HepG2 (cell line): ENCODE results near the gene SNAPIN. TPM values are rescaled to one million over a fixed set of nuclear protein-coding genes. Genes with fewer than 3 reads are reported as not detected.

Experiments
- ATAC-seq: fragments of 200-7000 bp; cut with Tn5 transposase; 3 replicates; pipeline ENCODE4 v1.9.1; 2020; ENCODE audit warnings: mild to moderate bottlenecking, moderate library complexity
- BruUV-seq: library from RNA; stranded (reverse); fragments of 400-500 nt; replicated peaks from 2 replicates; lab custom pipeline; 2021; lab: Mats Ljungman, UMichigan
- CTCF ChIA-PET: fragments of 300-600 bp; formaldehyde crosslinking; extraction: SDS; loops from one replicate; lab custom pipeline; 2021; ENCODE audit warnings: low total read pairs, inconsistent platforms, low intra/inter-chr PET ratio; lab: Yijun Ruan, JAX
- POLR2A ChIA-PET: fragments of 350-600 bp; sonication (Branson Sonifier 250); formaldehyde crosslinking; loops from one replicate; lab custom pipeline; 2020; ENCODE audit warnings: antibody characterized with exemption, inconsistent platforms; lab: Yijun Ruan, JAX
- DNase-seq: peaks from one replicate; pipeline ENCODE4 v3.0.0-alpha.2; 2015; ENCODE audit warnings: low spot score
- FAIRE-seq: peaks from 3 replicates; lab custom pipeline; 2011; peaks lifted over from hg19 to GRCh38; lab: Jason Lieb, UNC
- H2AFZ ChIP-seq: one replicate; pipeline ENCODE4 v1.6.1; 2011; ENCODE audit warnings: low read length, inconsistent platforms
- H3K27ac ChIP-seq: fragments of 300-600 bp; 3 replicates; pipeline ENCODE4 v1.8.0; 2011; ENCODE audit warnings: mixed run types, mild to moderate bottlenecking, mixed read lengths, low read length, inconsistent platforms; ENCODE audit not compliant: insufficient read depth; ENCODE audit errors: extremely low read length
- H3K27me3 ChIP-seq, 2 experiments: fragments of 200-600 bp in 1 of 2; 2 replicates in 1 of 2; 3 replicates in 1 of 2; pipeline versions ENCODE4 v1.6.0 to v1.8.0; 2011; ENCODE audit warnings: low read length in 2 of 2, mild to moderate bottlenecking in 2 of 2, moderate library complexity in 2 of 2, inconsistent platforms in 1 of 2; ENCODE audit not compliant: insufficient read depth in 2 of 2, control insufficient read depth in 1 of 2
- H3K36me3 ChIP-seq, 2 experiments: fragments of 200-600 bp in 1 of 2; replicated peaks in 1 of 2; 2 replicates in 1 of 2; 3 replicates in 1 of 2; pipeline versions ENCODE4 v1.5.1 to v1.8.0; 2011; ENCODE audit warnings: low read length in 2 of 2, inconsistent platforms in 1 of 2; ENCODE audit not compliant: insufficient read depth in 2 of 2, control insufficient read depth in 1 of 2
- H3K4me1 ChIP-seq: 2 replicates; pipeline ENCODE4 v1.5.1; 2012; ENCODE audit warnings: low read length, inconsistent platforms; ENCODE audit not compliant: insufficient read depth
- H3K4me2 ChIP-seq: 2 replicates; pipeline ENCODE4 v1.6.0; 2011; ENCODE audit warnings: low read depth, low read length, inconsistent platforms
- H3K4me3 ChIP-seq, 3 experiments: fragments of 200-600 bp in 1 of 3; sonication (generic), shearing (Covaris generic) in 1 of 3; replicated peaks in 1 of 3; 2 replicates each; pipeline ENCODE4 v1.5.1; 2011 to 2016; ENCODE audit warnings: low read length in 3 of 3, inconsistent platforms in 2 of 3, low read depth in 2 of 3, mild to moderate bottlenecking in 2 of 3, control low read depth in 1 of 3, mixed read lengths in 1 of 3; ENCODE audit not compliant: insufficient read depth in 1 of 3
- H3K79me2 ChIP-seq: one replicate; pipeline ENCODE4 v1.6.1; 2011; ENCODE audit warnings: low read length, inconsistent platforms; ENCODE audit not compliant: insufficient read depth
- H3K9ac ChIP-seq: 2 replicates; pipeline ENCODE4 v1.6.0; 2011; ENCODE audit warnings: mild to moderate bottlenecking, low read depth, low read length, inconsistent platforms; ENCODE audit not compliant: insufficient read depth
- H3K9me3 ChIP-seq: 2 replicates; pipeline ENCODE4 v1.5.1; 2012; ENCODE audit warnings: mild to moderate bottlenecking, low read length
- H4K20me1 ChIP-seq: 2 replicates; pipeline ENCODE4 v1.6.0; 2011; ENCODE audit warnings: inconsistent platforms, mild to moderate bottlenecking, low read length, moderate library complexity; ENCODE audit not compliant: insufficient read depth
- CSRNP1 ChIP-seq: sonication (generic); formaldehyde crosslinking; IDR thresholded peaks from 2 replicates; pipeline ENCODE4 v1.8.1; 2023; ENCODE audit warnings: mild to moderate bottlenecking, missing genetic modification reagents
- DMAP1 ChIP-seq: IDR thresholded peaks from 2 replicates; pipeline ENCODE4 v1.6.1; 2016
- DNMT1 ChIP-seq: sonication (generic); formaldehyde crosslinking; IDR thresholded peaks from 2 replicates; pipeline ENCODE4 v1.5.1; 2020; ENCODE audit warnings: mild to moderate bottlenecking, missing genetic modification reagents
- FOXK2 ChIP-seq: fragments of 450-650 bp; IDR thresholded peaks from 2 replicates; pipeline ENCODE4 v1.6.1; 2016
- ISL2 ChIP-seq: sonication (generic); formaldehyde crosslinking; IDR thresholded peaks from 2 replicates; pipeline ENCODE4 v1.5.0; 2020; ENCODE audit warnings: missing genetic modification reagents
- KLF13 ChIP-seq: sonication (generic); formaldehyde crosslinking; IDR thresholded peaks from 2 replicates; pipeline ENCODE4 v1.4.0; 2020; ENCODE audit warnings: mild to moderate bottlenecking, missing genetic modification reagents
- KLF6 ChIP-seq: IDR thresholded peaks from 2 replicates; pipeline ENCODE4 v1.8.0; 2016; ENCODE audit warnings: missing biosample characterization, missing genetic modification reagents
- NRL ChIP-seq: sonication (generic); formaldehyde crosslinking; IDR thresholded peaks from 2 replicates; pipeline ENCODE4 v1.5.0; 2020; ENCODE audit warnings: missing genetic modification reagents, mild to moderate bottlenecking, moderate library complexity, borderline replicate concordance
- SOX6 ChIP-seq, 2 experiments: fragments of 450-650 bp in 1 of 2; sonication (generic) in 1 of 2; formaldehyde crosslinking in 1 of 2; IDR thresholded peaks; 2 replicates each; pipeline versions ENCODE4 v1.4.0 to v1.6.1; 2017 to 2020; ENCODE audit warnings: antibody characterized with exemption in 1 of 2, mild to moderate bottlenecking in 1 of 2, missing genetic modification reagents in 1 of 2
- SP4 ChIP-seq: sonication (generic); formaldehyde crosslinking; IDR thresholded peaks from 2 replicates; pipeline ENCODE4 v1.8.1; 2023; ENCODE audit warnings: mild to moderate bottlenecking, missing genetic modification reagents
- ZBTB26 ChIP-seq: IDR thresholded peaks from 2 replicates; pipeline ENCODE4 v1.6.1; 2016; ENCODE audit warnings: missing compliant biosample characterization, missing genetic modification reagents, borderline replicate concordance
- ZFP37 ChIP-seq: sonication (generic); formaldehyde crosslinking; IDR thresholded peaks from 2 replicates; pipeline ENCODE4 v1.4.0; 2020; ENCODE audit warnings: missing genetic modification reagents, borderline replicate concordance
- ZFY ChIP-seq: sonication (generic); formaldehyde crosslinking; IDR thresholded peaks from 2 replicates; pipeline ENCODE4 v1.4.0; 2020; ENCODE audit warnings: missing genetic modification reagents
- ZNF160 ChIP-seq: sonication (generic); formaldehyde crosslinking; IDR thresholded peaks from 2 replicates; pipeline ENCODE4 v1.8.0; 2022; ENCODE audit warnings: mild to moderate bottlenecking, inconsistent platforms, missing genetic modification reagents
- ZNF225 ChIP-seq: sonication (generic); formaldehyde crosslinking; IDR thresholded peaks from 2 replicates; pipeline ENCODE4 v1.4.0; 2020; ENCODE audit warnings: mild to moderate bottlenecking, missing genetic modification reagents
- ZNF614 ChIP-seq: IDR thresholded peaks from 2 replicates; pipeline ENCODE4 v1.6.1; 2018; ENCODE audit warnings: missing biosample characterization, missing genetic modification reagents, inconsistent platforms, borderline replicate concordance
- ZNF629 ChIP-seq: sonication (generic); formaldehyde crosslinking; conservative IDR thresholded peaks from 2 replicates; pipeline ENCODE4 v1.5.0; 2020; ENCODE audit warnings: missing genetic modification reagents
- ZNF687 ChIP-seq: sonication (generic); formaldehyde crosslinking; IDR thresholded peaks from 2 replicates; pipeline ENCODE4 v1.5.1; 2020; ENCODE audit warnings: mild to moderate bottlenecking, missing genetic modification reagents, moderate library complexity
- ZNF746 ChIP-seq: sonication (generic); formaldehyde crosslinking; IDR thresholded peaks from 2 replicates; pipeline ENCODE4 v1.8.0; 2022; ENCODE audit warnings: mild to moderate bottlenecking, missing genetic modification reagents
- WGBS: methylation state at CpG from one replicate; pipeline ENCODE4 v1.1.6; 2017; ENCODE audit warnings: low lambda C conversion rate; 5-methylcytosine and 5-hydroxymethylcytosine counted together
- in situ Hi-C: cut with HindIII; loops from 2 replicates; pipeline ENCODE4 v1.10.0; 2017; ENCODE audit warnings: low pct_unique_long_range_greater_than_20kb; ENCODE audit not compliant: extremely low pct_ligation_motif_present
- intact Hi-C: fragments of 100-400 bp; cut with micrococcal nuclease; formaldehyde crosslinking; loops from one replicate; pipeline ENCODE4 v1.10.0; 2022; ENCODE audit not compliant: unreplicated experiment
- polyA plus RNA-seq, 8 experiments: library from polyadenylated mRNA; depleted of rRNA in 3 of 8; stranded (reverse) in 7 of 8; unstranded in 1 of 8; fragments of >200 nt; fragmentation: Illumina TruSeq in 4 of 8; extraction: Trizol in 4 of 8; gene quantifications; 2 replicates each; pipeline versions ENCODE4 v1.2.1 to v1.2.3, GENCODE V29; 2011 to 2016; ENCODE audit warnings: low read depth in 4 of 8, missing spikeins in 1 of 8, mixed read lengths in 1 of 8; ENCODE audit not compliant: insufficient read depth in 1 of 8
- total RNA-seq, 5 experiments: library from RNA; depleted of rRNA; stranded (reverse); fragments of >200 nt; fragmentation: Illumina TruSeq; extraction: Trizol; gene quantifications; 2 replicates each; pipeline ENCODE4 v1.2.3, GENCODE V29; 2016; ENCODE audit warnings: low read depth in 1 of 5

The SNAPIN gene
- total and polyA plus RNA-seq, 2 of the 13 experiments (the other 11 are each of a cell fraction or from before 2014, with no cell fraction given), result 23.9 to 25.7 TPM

GRCh38 chr1:153630384-153630783 is 28.1 kb upstream of the SNAPIN start:
- Histone ChIP-seq H3K36me3 (no peaks in the 10 kb centered on the region; a peak in 1 of 5 replicates), H3K27ac (peak overlapping the region; percentile 87), H4K20me1 (peaks cover 6% of the 10 kb centered on the region), H3K4me1 (peaks cover 72% of the 10 kb centered on the region), H2AFZ (no peak overlapping the region), H3K4me2 (peak overlapping the region; percentile 91), H3K27me3 (no peaks in the 10 kb centered on the region), H3K9ac (peak overlapping the region; percentile 78), H3K4me3 (peak overlapping the region; percentile 55 to 84 (median 72); a peak in 5 of 6 replicates), H3K79me2 (peaks cover 47% of the 10 kb centered on the region), H3K9me3 (no peaks in the 10 kb centered on the region)
- in situ Hi-C loops, result no loop called here
- BruUV-seq, result no TSS peak
- no peak for ATAC-seq
- ChIA-PET CTCF (no interaction called here), POLR2A (interaction anchor here (0.9 to 15.2 kb wide), 6 partner anchors 12 to 360 kb away, joined by 3 to 390 read pairs (median 3); partner anchors contain the start of genes RPS27, S100A14 and S100A16)
- no peak for DNase-seq
- FAIRE-seq, result no peak
- WGBS, result 40% methylated on average over 6 of the region's 7 CpGs
- intact Hi-C loops, result loop anchor here (5.0 kb wide), 1 partner anchor 42 kb away; the partner anchor contains the start of gene ILF2
- TF ChIP-seq ZNF629 (CRISPR knock-in tag) (no peak), KLF13 (no peak), ZFP37 (CRISPR knock-in tag) (no peak), ZNF225 (no peak), KLF6 (CRISPR knock-in tag) (no peak), ISL2 (no peak), ZNF614 (CRISPR knock-in tag) (no peak), ZNF687 (CRISPR knock-in tag) (peak; percentile 47; the same call in 1 of the 2 replicates), ZNF746 (CRISPR knock-in tag) (no peak), FOXK2 (no peak), DMAP1 (0 out of 2 replicates have a peak, but pooled peaks have one; percentile 15), SP4 (0 out of 2 replicates have a peak, but pooled peaks have one; percentile 39), NRL (peak; percentile 29; the same call in 1 of the 2 replicates), ZNF160 (no peak), ZFY (CRISPR knock-in tag) (0 out of 2 replicates have a peak, but pooled peaks have one; percentile 17), DNMT1 (CRISPR knock-in tag) (no peak), SOX6 (IDR thresholded peaks at IDR 0.05) (no peak), SOX6 (CRISPR knock-in tag; IDR thresholded peaks at IDR 0.05) (no peak), ZBTB26 (0 out of 2 replicates have a peak, but pooled peaks have one; percentile 1), CSRNP1 (CRISPR knock-in tag) (no peak)
